ENCODE data around the gene CBLC. TPM values are rescaled to one million over a fixed set of nuclear protein-coding genes. Genes with fewer than 3 reads are reported as not detected.

CBLC gene
- total RNA-seq, 1 donor from 2014 or later: not detected

DNA sequence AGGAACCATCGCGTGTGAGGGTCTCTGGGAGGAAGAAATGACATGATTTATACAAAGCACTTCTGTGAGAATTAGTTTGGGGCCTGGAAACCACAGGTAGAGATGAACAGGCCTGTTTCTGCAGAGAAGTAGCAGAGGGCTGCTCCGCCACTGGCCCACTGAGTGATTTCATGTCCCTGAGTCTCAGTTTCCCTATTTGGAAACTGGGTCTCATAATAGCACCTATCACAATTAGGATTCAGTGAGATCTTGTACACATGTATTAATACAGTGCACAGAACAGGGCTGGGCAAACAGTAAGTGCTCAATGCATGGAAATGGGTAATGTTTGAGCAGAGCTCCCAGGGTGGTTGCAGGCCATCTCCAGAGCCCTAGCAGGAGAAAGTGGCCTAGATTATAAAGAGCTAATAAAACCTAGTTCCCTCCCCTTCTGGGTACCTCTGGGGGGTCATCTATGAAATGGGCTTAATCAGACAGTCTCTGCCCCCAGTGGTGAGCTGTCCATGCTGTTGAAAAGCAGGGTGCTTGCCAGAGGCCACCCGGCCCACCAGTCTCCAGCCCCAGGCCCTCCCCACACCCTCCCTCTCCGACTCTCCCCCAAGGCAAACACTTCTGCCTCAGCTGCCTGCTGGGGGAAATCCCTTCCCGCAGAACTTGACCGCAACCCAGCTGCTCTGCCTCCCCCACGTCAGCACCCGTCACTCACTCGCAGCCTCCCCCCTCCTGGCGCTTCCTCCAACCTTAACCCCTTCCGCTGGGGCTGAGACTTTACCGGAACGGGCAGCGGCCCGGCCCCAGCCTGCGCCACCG, 24.7 kb upstream of the CBLC start:
- TF ChIP-seq, protein P1, sequence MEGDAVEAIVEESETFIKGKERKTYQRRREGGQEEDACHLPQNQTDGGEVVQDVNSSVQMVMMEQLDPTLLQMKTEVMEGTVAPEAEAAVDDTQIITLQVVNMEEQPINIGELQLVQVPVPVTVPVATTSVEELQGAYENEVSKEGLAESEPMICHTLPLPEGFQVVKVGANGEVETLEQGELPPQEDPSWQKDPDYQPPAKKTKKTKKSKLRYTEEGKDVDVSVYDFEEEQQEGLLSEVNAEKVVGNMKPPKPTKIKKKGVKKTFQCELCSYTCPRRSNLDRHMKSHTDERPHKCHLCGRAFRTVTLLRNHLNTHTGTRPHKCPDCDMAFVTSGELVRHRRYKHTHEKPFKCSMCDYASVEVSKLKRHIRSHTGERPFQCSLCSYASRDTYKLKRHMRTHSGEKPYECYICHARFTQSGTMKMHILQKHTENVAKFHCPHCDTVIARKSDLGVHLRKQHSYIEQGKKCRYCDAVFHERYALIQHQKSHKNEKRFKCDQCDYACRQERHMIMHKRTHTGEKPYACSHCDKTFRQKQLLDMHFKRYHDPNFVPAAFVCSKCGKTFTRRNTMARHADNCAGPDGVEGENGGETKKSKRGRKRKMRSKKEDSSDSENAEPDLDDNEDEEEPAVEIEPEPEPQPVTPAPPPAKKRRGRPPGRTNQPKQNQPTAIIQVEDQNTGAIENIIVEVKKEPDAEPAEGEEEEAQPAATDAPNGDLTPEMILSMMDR (IDR thresholded peaks at IDR 0.05): peak; percentile 29
- H3K9me3 Mint-ChIP-seq (ENCODE audit: low read depth): no peaks in the 10 kb centered on the region
- DNase-seq (ENCODE audit: low spot score): no peak
- peaks cover 82% of the 10 kb centered on the region for H3K4me1 Mint-ChIP-seq (ENCODE audit: low read depth)
- H3K36me3 Mint-ChIP-seq (ENCODE audit: low read depth): peaks cover 4% of the 10 kb centered on the region
- no peaks in the 10 kb centered on the region for H3K27me3 Mint-ChIP-seq (ENCODE audit: low read depth)
- H3K4me3 Mint-ChIP-seq (ENCODE audit: unreplicated experiment): peak overlapping the region; percentile 74
- H3K27ac Mint-ChIP-seq (ENCODE audit: unreplicated experiment): peak overlapping the region; percentile 95

DNA sequence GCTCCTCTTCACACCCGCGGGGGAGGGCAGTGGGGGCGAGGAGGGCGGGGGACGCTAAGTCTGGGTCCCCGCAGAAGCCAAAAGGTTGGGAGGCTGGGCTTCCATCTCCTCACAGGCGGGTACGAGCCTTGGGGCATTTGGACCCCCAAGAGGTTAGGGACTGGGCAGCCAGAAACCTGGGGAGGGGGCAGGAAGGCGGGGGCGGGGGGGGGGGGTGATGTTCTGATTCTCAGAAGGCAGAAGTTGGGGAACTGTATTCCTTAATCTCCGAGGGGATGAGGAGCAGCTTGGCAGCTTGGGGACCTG, 24.1 kb upstream of the CBLC start:
- Mint-ChIP-seq H3K27ac (ENCODE audit: unreplicated experiment) (peak overlapping the region; percentile 95), H3K27me3 (ENCODE audit: low read depth) (no peaks in the 10 kb centered on the region), H3K36me3 (ENCODE audit: low read depth) (peaks cover 8% of the 10 kb centered on the region), H3K4me3 (ENCODE audit: unreplicated experiment) (peak overlapping the region; percentile 74), H3K4me1 (ENCODE audit: low read depth) (peaks cover 85% of the 10 kb centered on the region), H3K9me3 (ENCODE audit: low read depth) (no peaks in the 10 kb centered on the region)
- no peak for DNase-seq (ENCODE audit: low spot score)
- TF ChIP-seq, protein P1 (IDR thresholded peaks at IDR 0.05): no peak

DNA sequence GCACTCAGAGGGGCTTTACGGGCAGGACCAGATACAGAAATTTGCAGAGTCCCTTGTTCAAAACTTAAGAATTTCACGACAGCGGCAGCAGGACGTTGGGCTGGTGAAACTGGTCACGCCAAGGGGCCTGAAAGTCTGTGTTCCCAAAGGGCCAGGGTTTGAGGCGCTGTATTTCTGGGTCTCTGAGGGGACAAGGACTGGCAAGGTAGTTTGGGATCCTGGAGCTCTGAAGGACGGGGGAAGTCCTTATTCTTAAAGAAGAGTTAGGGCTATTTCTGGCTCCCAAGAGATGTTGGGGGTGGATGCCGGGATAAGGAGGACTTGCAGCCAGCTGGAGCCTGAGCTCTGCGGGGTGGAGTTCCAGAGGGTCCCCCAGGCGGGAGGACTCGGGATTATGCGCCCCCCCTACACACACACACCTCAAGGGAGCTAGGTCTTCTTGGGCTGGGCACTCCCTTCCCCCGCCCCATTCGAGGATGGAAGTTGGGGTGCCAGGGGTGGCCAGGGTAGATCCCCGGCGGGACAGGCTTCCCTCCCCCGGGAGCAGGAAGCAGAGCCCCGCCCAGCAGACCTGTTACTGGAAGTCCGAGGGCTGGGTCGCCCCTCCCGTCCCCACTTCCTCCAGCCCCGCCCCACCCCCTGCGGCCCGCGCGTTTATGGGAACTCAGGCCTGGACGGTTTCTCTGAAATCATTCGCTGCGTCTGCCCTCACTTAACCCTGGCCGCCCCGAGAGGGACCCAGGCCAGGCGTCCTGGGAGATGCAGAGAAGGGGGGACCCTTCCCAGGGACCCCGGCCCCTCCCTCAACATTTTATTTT, 23.5 kb upstream of the CBLC start:
- Mint-ChIP-seq H3K27ac (ENCODE audit: unreplicated experiment) (peak overlapping the region; percentile 95), H3K27me3 (ENCODE audit: low read depth) (no peaks in the 10 kb centered on the region), H3K4me1 (ENCODE audit: low read depth) (peaks cover 83% of the 10 kb centered on the region), H3K9me3 (ENCODE audit: low read depth) (no peaks in the 10 kb centered on the region), H3K36me3 (ENCODE audit: low read depth) (peaks cover 8% of the 10 kb centered on the region), H3K4me3 (ENCODE audit: unreplicated experiment) (peak overlapping the region; percentile 74)
- TF ChIP-seq, protein P1 (IDR thresholded peaks at IDR 0.05): no peak
- no peak for DNase-seq (ENCODE audit: low spot score)

DNA sequence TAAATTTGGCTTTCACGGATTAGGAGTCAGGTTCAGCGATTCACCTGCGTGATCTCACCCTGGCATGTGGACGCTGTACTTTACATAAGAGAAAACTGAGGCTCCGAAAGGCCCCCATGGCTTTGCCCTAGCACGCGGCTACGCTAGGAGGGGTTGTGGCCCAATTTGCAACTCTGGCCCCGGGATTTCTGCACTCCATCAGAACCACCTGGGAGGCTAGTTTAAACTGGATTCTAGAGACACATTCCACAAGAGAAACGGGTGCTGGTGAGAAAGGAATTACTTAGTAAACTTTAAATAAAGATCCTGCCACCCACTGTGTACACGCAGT, 23.0 kb upstream of the CBLC start:
- no peaks in the 10 kb centered on the region for H3K27me3 Mint-ChIP-seq (ENCODE audit: low read depth)
- TF ChIP-seq, protein P1 (IDR thresholded peaks at IDR 0.05): no peak
- no peaks in the 10 kb centered on the region for H3K9me3 Mint-ChIP-seq (ENCODE audit: low read depth)
- peak overlapping the region; percentile 74 for H3K27ac Mint-ChIP-seq (ENCODE audit: unreplicated experiment)
- DNase-seq (ENCODE audit: low spot score): no peak
- peaks cover 79% of the 10 kb centered on the region for H3K4me1 Mint-ChIP-seq (ENCODE audit: low read depth)
- H3K4me3 Mint-ChIP-seq (ENCODE audit: unreplicated experiment): peak overlapping the region; percentile 53
- H3K36me3 Mint-ChIP-seq (ENCODE audit: low read depth): peaks cover 10% of the 10 kb centered on the region

DNA sequence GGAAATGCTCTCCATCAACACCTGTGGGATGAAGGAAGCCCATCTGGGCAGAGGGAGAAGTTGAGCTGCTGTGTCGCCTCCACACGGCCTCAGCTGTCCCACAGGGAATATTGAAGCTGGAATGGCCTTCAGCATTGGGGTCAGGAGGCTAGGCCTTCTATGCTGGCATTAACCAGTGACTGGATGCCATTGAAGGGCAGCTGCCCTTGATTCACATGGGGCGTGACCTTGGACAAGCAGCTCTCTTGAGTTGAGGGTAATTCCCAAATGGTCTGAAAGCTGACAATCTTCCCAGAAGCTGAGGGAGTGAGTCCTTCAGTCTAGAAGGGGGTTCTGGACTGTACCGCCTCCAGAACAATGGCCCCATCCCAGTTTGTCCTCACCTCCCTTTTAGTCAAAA, 22.5 kb upstream of the CBLC start:
- Mint-ChIP-seq H3K4me1 (ENCODE audit: low read depth) (peaks cover 77% of the 10 kb centered on the region), H3K4me3 (ENCODE audit: unreplicated experiment) (no peak overlapping the region), H3K27me3 (ENCODE audit: low read depth) (no peaks in the 10 kb centered on the region), H3K27ac (ENCODE audit: unreplicated experiment) (no peak overlapping the region), H3K9me3 (ENCODE audit: low read depth) (no peaks in the 10 kb centered on the region), H3K36me3 (ENCODE audit: low read depth) (peaks cover 13% of the 10 kb centered on the region)
- no peak for DNase-seq (ENCODE audit: low spot score)
- TF ChIP-seq, protein P1 (IDR thresholded peaks at IDR 0.05): no peak
